ENCODE data around the gene ENTPD3. TPM values are rescaled to one million over a fixed set of nuclear protein-coding genes. Genes with fewer than 3 reads are reported as not detected.
A peak's percentile ranks its signal among the peaks of the same experiment; 100 is the strongest.

ENTPD3 gene
- total RNA-seq, 1 experiment from 2014 or later: not detected

DNA sequence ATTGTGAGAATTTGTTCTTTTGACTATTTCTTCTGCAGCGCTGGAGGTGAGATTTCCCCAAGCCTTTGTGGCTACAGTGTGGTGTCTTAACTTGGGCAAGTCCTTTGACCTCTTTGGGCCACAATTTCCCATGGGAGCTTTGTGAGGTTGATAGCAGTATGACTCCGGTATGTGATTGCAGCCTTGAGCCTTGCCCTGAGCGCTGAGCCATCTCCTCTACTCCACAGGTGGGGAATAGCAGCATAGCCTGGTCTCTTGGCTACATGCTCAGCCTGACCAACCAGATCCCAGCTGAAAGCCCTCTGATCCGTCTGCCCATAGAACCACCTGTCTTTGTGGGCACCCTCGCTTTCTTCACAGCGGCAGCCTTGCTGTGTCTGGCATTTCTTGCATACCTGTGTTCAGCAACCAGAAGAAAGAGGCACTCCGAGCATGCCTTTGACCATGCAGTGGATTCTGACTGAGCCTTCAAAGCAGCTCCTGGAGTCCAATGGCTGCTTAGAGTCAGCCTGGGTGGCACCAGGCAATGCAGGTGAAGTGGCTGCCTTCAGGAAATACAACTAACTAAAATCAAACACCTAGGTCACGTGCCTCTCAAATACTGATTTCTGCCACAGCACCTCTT is 40.2 kb downstream of the ENTPD3 start:
- H3K4me1 ChIP-seq (ENCODE audit: insufficient read depth, low read length): no peaks in the 10 kb centered on the region; the same call in 1 of the 2 replicates

More for the DNA sequence above, 40.2 kb downstream of the ENTPD3 start:
- Histone ChIP-seq H4K20me1 (ENCODE audit: control insufficient read depth, insufficient read depth, insufficient read length) (no peaks in the 10 kb centered on the region), H2AK5ac (ENCODE audit: insufficient read length, low read length) (no peak overlapping the region), H3K14ac (ENCODE audit: insufficient read depth, low read length) (no peak overlapping the region), H2BK5ac (ENCODE audit: insufficient read length, low read length) (no peak overlapping the region), H2AFZ (ENCODE audit: low read length) (no peak overlapping the region), H3K23me2 (ENCODE audit: insufficient read length, low read depth, low read length, poor library complexity, severe bottlenecking) (no peaks in the 10 kb centered on the region), H3K79me1 (ENCODE audit: insufficient read depth, low read depth, low read length, poor library complexity, severe bottlenecking) (no peaks in the 10 kb centered on the region), H3K27ac (ENCODE audit: insufficient read length, low read depth, low read length) (no peak overlapping the region), H2BK15ac (ENCODE audit: low read depth, low read length) (no peak overlapping the region), H4K5ac (ENCODE audit: insufficient read length, low read depth, low read length) (no peak overlapping the region), H3K56ac (ENCODE audit: insufficient read length, low read depth, low read length) (no peak overlapping the region), H3K23ac (ENCODE audit: insufficient read length, low read depth, low read length) (no peak overlapping the region), H3K9me3 (ENCODE audit: control insufficient read depth, low read depth, low read length) (no peaks in the 10 kb centered on the region), H3K18ac (ENCODE audit: insufficient read length, low read depth, low read length) (no peak overlapping the region), H4K8ac (replicated peaks; ENCODE audit: insufficient read length, low read depth, low read length) (no peak overlapping the region), H3K4ac (ENCODE audit: low read depth, low read length) (no peak overlapping the region), H2BK120ac (ENCODE audit: low read depth, low read length, poor library complexity, severe bottlenecking) (no peak overlapping the region), H3K4me2 (ENCODE audit: insufficient read depth, insufficient read length, low read length) (no peak overlapping the region), H2BK12ac (ENCODE audit: insufficient read length, low read depth, low read length) (no peak overlapping the region), H3K9ac (ENCODE audit: extremely low read depth, insufficient read length, low read length) (no peak overlapping the region), H4K91ac (ENCODE audit: insufficient read length, low read depth, low read length) (no peak overlapping the region), H3K27me3 (ENCODE audit: insufficient read depth, low read length) (no peaks in the 10 kb centered on the region), H2BK20ac (ENCODE audit: low read depth, low read length, poor library complexity, severe bottlenecking) (no peak overlapping the region), H3K79me2 (ENCODE audit: insufficient read depth, low read length) (no peaks in the 10 kb centered on the region), H3T11ph (ENCODE audit: low read length) (no peak overlapping the region)
- Mint-ChIP-seq H3K4me3 (no peak overlapping the region), H3K27me3 (ENCODE audit: low read depth) (no peaks in the 10 kb centered on the region; the same call in 1 of the 2 replicates), H3K4me1 (peaks cover 8 to 11% of the 10 kb centered on the region in 2 experiments), H3K9me3 (no peaks in the 10 kb centered on the region), H3K36me3 (ENCODE audit: insufficient read depth in 1 of 3, low read depth in 3 of 3) (no peaks in the 10 kb centered on the region), H3K27ac (no peak overlapping the region; a peak in 1 of 7 replicates)
- no CpG with 5 or more reads among the region's 8 CpGs for WGBS (ENCODE audit: extremely low coverage, insufficient read length, low lambda C conversion rate)
- peak; percentile 34 for DNase-seq
- TF ChIP-seq, protein P1, sequence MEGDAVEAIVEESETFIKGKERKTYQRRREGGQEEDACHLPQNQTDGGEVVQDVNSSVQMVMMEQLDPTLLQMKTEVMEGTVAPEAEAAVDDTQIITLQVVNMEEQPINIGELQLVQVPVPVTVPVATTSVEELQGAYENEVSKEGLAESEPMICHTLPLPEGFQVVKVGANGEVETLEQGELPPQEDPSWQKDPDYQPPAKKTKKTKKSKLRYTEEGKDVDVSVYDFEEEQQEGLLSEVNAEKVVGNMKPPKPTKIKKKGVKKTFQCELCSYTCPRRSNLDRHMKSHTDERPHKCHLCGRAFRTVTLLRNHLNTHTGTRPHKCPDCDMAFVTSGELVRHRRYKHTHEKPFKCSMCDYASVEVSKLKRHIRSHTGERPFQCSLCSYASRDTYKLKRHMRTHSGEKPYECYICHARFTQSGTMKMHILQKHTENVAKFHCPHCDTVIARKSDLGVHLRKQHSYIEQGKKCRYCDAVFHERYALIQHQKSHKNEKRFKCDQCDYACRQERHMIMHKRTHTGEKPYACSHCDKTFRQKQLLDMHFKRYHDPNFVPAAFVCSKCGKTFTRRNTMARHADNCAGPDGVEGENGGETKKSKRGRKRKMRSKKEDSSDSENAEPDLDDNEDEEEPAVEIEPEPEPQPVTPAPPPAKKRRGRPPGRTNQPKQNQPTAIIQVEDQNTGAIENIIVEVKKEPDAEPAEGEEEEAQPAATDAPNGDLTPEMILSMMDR (conservative IDR thresholded peaks at IDR 0.05): no peak

Measured in H9 (cell line).